Keratinocyte (primary cell): ENCODE data around the gene KRTAP12-4. TPM values are rescaled to one million over a fixed set of nuclear protein-coding genes. Genes with fewer than 3 reads are reported as not detected.

Experiments used
- DNase-seq: peaks from one replicate; pipeline ENCODE4 v3.0.0-alpha.2; 2011; ENCODE audit warnings: low read depth, missing footprints, low spot score
- FAIRE-seq: peaks from 2 replicates; lab custom pipeline; 2011; peaks lifted over from hg19 to GRCh38; lab: Jason Lieb, UNC
- H2AFZ ChIP-seq: 2 replicates; pipeline ENCODE4 v1.6.0; 2012; ENCODE audit warnings: low read length, control low read depth, inconsistent platforms; ENCODE audit not compliant: control insufficient read depth
- H3K27ac ChIP-seq: 2 replicates; pipeline ENCODE4 v1.5.1; 2011; ENCODE audit warnings: low read length; ENCODE audit not compliant: control insufficient read depth, insufficient read depth
- H3K27me3 ChIP-seq: 3 replicates; pipeline ENCODE4 v1.6.0; 2011; ENCODE audit warnings: low read length; ENCODE audit not compliant: control insufficient read depth, insufficient read depth; ENCODE audit errors: extremely low read depth
- H3K36me3 ChIP-seq, 2 experiments: 2 replicates in 1 of 2; 3 replicates in 1 of 2; pipeline ENCODE4 v1.5.1; 2011; ENCODE audit warnings: low read length in 2 of 2, mild to moderate bottlenecking in 1 of 2; ENCODE audit not compliant: control insufficient read depth in 2 of 2, insufficient read depth in 2 of 2; ENCODE audit errors: extremely low read depth in 1 of 2
- H3K4me1 ChIP-seq: 3 replicates; pipeline ENCODE4 v1.5.1; 2011; ENCODE audit warnings: low read length; ENCODE audit not compliant: control insufficient read depth, insufficient read depth; ENCODE audit errors: extremely low read depth
- H3K4me2 ChIP-seq: 3 replicates; pipeline ENCODE4 v1.6.0; 2011; ENCODE audit warnings: low read depth, low read length; ENCODE audit not compliant: control insufficient read depth, insufficient read depth; ENCODE audit errors: extremely low read depth
- H3K4me3 ChIP-seq, 3 experiments: fragments of 200-600 bp in 1 of 3; sonication (generic) in 1 of 3; 2 replicates in 2 of 3; 3 replicates in 1 of 3; pipeline ENCODE4 v1.5.1; 2011 to 2016; ENCODE audit warnings: low read length in 3 of 3, mild to moderate bottlenecking in 3 of 3, control low read depth in 2 of 3, inconsistent platforms in 1 of 3, low read depth in 1 of 3, mixed read lengths in 1 of 3, mixed run types in 1 of 3, moderate library complexity in 1 of 3; ENCODE audit not compliant: control insufficient read depth in 2 of 3, insufficient read depth in 2 of 3; ENCODE audit errors: extremely low read depth in 1 of 3
- H3K79me2 ChIP-seq: 2 replicates; pipeline ENCODE4 v1.6.0; 2012; ENCODE audit warnings: low read length; ENCODE audit not compliant: control insufficient read depth, insufficient read depth
- H3K9ac ChIP-seq: 3 replicates; pipeline ENCODE4 v1.6.0; 2011; ENCODE audit warnings: low read length; ENCODE audit not compliant: control insufficient read depth, insufficient read depth; ENCODE audit errors: extremely low read depth
- H3K9me1 ChIP-seq: 3 replicates; pipeline ENCODE4 v1.6.0; 2011; ENCODE audit warnings: low read length; ENCODE audit not compliant: control insufficient read depth, insufficient read depth; ENCODE audit errors: extremely low read depth
- H3K9me3 ChIP-seq: 2 replicates; pipeline ENCODE4 v1.5.1; 2012; ENCODE audit warnings: low read depth, low read length; ENCODE audit not compliant: control insufficient read depth
- H4K20me1 ChIP-seq: 3 replicates; pipeline ENCODE4 v1.6.0; 2011; ENCODE audit warnings: low read length; ENCODE audit not compliant: control insufficient read depth, insufficient read depth; ENCODE audit errors: extremely low read depth
- CTCF ChIP-seq, 3 experiments: IDR thresholded peaks in 1 of 3; conservative IDR thresholded peaks in 1 of 3; optimal IDR thresholded peaks in 1 of 3; 2 replicates in 2 of 3; 3 replicates in 1 of 3; pipeline versions ENCODE3 to v1.5.1; 2011; ENCODE audit warnings: low read length in 3 of 3, mild to moderate bottlenecking in 3 of 3, moderate library complexity in 2 of 3, control low read depth in 1 of 3, inconsistent platforms in 1 of 3; ENCODE audit not compliant: insufficient read depth in 2 of 3; ENCODE audit errors: extremely low read depth in 1 of 3
- EZH2 ChIP-seq: IDR thresholded peaks from one replicate; pipeline ENCODE4 v1.6.1; 2012; ENCODE audit warnings: inconsistent platforms, mild to moderate bottlenecking, low read length, moderate library complexity
- dilution Hi-C: fragments of 300-500 bp; cut with MboI; formaldehyde crosslinking; loops from one replicate; pipeline ENCODE4 v1.7.0; 2020; ENCODE audit warnings: low sequenced_read_pairs; ENCODE audit not compliant: extremely low pct_ligation_motif_present
- polyA plus RNA-seq, 5 experiments: library from polyadenylated mRNA; depleted of rRNA in 3 of 5; stranded (reverse) in 3 of 5; stranded (forward) in 1 of 5; unstranded in 1 of 5; fragments of >200 nt; gene quantifications; 1 replicate in 1 of 5; 2 replicates in 3 of 5; 3 replicates in 1 of 5; pipeline versions ENCODE4 v1.2.1 to v1.2.3, GENCODE V29; 2011 to 2012; ENCODE audit warnings: missing spikeins in 2 of 5, low read depth in 1 of 5, low replicate concordance in 1 of 5

The KRTAP12-4 gene
- polyA plus RNA-seq, 1 donor (not counting 4 experiments of a cell fraction or from before 2014, with no cell fraction given), result not detected

GRCh38 chr21:44695184-44695583, 40.7 kb upstream of the KRTAP12-4 start:
- H2AFZ ChIP-seq, result no peak overlapping the region
- H3K4me3 ChIP-seq, result no peak overlapping the region
- H3K27ac ChIP-seq, result no peak overlapping the region
- peaks cover 10% of the 10 kb centered on the region for H3K27me3 ChIP-seq
- no peak overlapping the region for H3K4me2 ChIP-seq
- H3K9me3 ChIP-seq, result no peaks in the 10 kb centered on the region
- no peaks in the 10 kb centered on the region for H4K20me1 ChIP-seq
- TF ChIP-seq EZH2 (no peak), CTCF (optimal IDR thresholded peaks at IDR 0.05 in 1 of 3, IDR thresholded peaks at IDR 0.05 in 1 of 3, conservative IDR thresholded peaks at IDR 0.05 in 1 of 3; ENCODE audit: extremely low read depth in 1 of 3, insufficient read depth in 2 of 3, low read length in 3 of 3) (no peak)
- FAIRE-seq, result no peak
- no peaks in the 10 kb centered on the region for H3K9me1 ChIP-seq
- dilution Hi-C loops, result no loop called here
- no peaks in the 10 kb centered on the region for H3K4me1 ChIP-seq
- no peaks in the 10 kb centered on the region for H3K79me2 ChIP-seq
- DNase-seq, result no peak
- no peaks in the 10 kb centered on the region for H3K36me3 ChIP-seq
- no peak overlapping the region for H3K9ac ChIP-seq

GRCh38 chr21:44694776-44695175, 40.3 kb upstream of the KRTAP12-4 start:
- dilution Hi-C loops, result no loop called here
- H3K79me2 ChIP-seq, result no peaks in the 10 kb centered on the region
- no peak overlapping the region for H3K27ac ChIP-seq
- TF ChIP-seq EZH2 (no peak), CTCF (optimal IDR thresholded peaks at IDR 0.05 in 1 of 3, IDR thresholded peaks at IDR 0.05 in 1 of 3, conservative IDR thresholded peaks at IDR 0.05 in 1 of 3; ENCODE audit: extremely low read depth in 1 of 3, insufficient read depth in 2 of 3, low read length in 3 of 3) (no peak)
- H2AFZ ChIP-seq, result no peak overlapping the region
- no peak for DNase-seq
- no peak for FAIRE-seq
- no peaks in the 10 kb centered on the region for H3K36me3 ChIP-seq
- no peaks in the 10 kb centered on the region for H3K9me1 ChIP-seq
- peaks cover 6% of the 10 kb centered on the region for H3K27me3 ChIP-seq
- H3K4me3 ChIP-seq, result no peak overlapping the region
- H4K20me1 ChIP-seq, result no peaks in the 10 kb centered on the region
- H3K9me3 ChIP-seq, result no peaks in the 10 kb centered on the region
- no peaks in the 10 kb centered on the region for H3K4me1 ChIP-seq
- no peak overlapping the region for H3K4me2 ChIP-seq
- no peak overlapping the region for H3K9ac ChIP-seq
